A549 (cell line): ENCODE data around the gene PBX3. TPM values are rescaled to one million over a fixed set of nuclear protein-coding genes. Genes with fewer than 3 reads are reported as not detected.

Experiments
- ATAC-seq, 2 experiments: fragments of 200-7000 bp in 1 of 2; fragments of >200 bp in 1 of 2; cut with Nextera tagmentation in 1 of 2; cut with Tn5 transposase in 1 of 2; 3 replicates each; pipeline versions ENCODE4 v1.8.0 to v1.9.1; 2018 to 2020; ENCODE audit warnings: mild to moderate bottlenecking in 1 of 2, moderate library complexity in 1 of 2
- CTCF ChIA-PET: fragments of 300-600 bp; sonication (Branson Sonifier 250); formaldehyde crosslinking; extraction: SDS; loops from one replicate; lab custom pipeline; 2021; ENCODE audit warnings: antibody characterized with exemption, inconsistent platforms; lab: Yijun Ruan, JAX
- POLR2A ChIA-PET: fragments of 350-600 bp; formaldehyde crosslinking; extraction: SDS; loops from one replicate; lab custom pipeline; 2021; ENCODE audit warnings: antibody characterized with exemption, inconsistent platforms; lab: Yijun Ruan, JAX
- DNase-seq, 2 experiments: peaks; one replicate each; pipeline versions ENCODE4 v3.0.0 to v3.0.0-alpha.2; 2011 to 2016; ENCODE audit warnings: low read depth in 1 of 2, low spot score in 1 of 2
- FAIRE-seq: peaks from 2 replicates; lab custom pipeline; 2011; peaks lifted over from hg19 to GRCh38; lab: Jason Lieb, UNC
- H3K27ac ChIP-seq, 2 experiments: fragments of >200 bp; sonication (Bioruptor Twin); formaldehyde crosslinking; 3 replicates each; pipeline ENCODE4 v1.5.1; 2016 to 2017
- H3K4me1 ChIP-seq: fragments of >200 bp; sonication (Bioruptor Twin); formaldehyde crosslinking; 3 replicates; pipeline ENCODE4 v1.6.1; 2016
- H3K4me2 ChIP-seq: fragments of >200 bp; sonication (Bioruptor Twin); formaldehyde crosslinking; 3 replicates; pipeline ENCODE4 v1.6.1; 2016
- H3K4me3 ChIP-seq: fragments of >200 bp; sonication (Bioruptor Twin); formaldehyde crosslinking; 3 replicates; pipeline ENCODE4 v1.5.1; 2016
- H3K9me3 ChIP-seq: fragments of >200 bp; sonication (Bioruptor Twin); formaldehyde crosslinking; 3 replicates; pipeline ENCODE4 v1.6.1; 2016
- CBX2 ChIP-seq: fragments of 200-600 bp; sonication (generic); IDR thresholded peaks from 2 replicates; pipeline ENCODE4 v1.6.1; 2016; ENCODE audit warnings: low read depth, mild to moderate bottlenecking, borderline replicate concordance
- CBX8 ChIP-seq: fragments of 200-600 bp; sonication (generic); IDR thresholded peaks from 2 replicates; pipeline ENCODE4 v1.6.1; 2016
- CEBPB ChIP-seq, 2 experiments: fragments of >200 bp in 1 of 2; sonication (Bioruptor Twin) in 1 of 2; formaldehyde crosslinking in 1 of 2; IDR thresholded peaks; 2 replicates each; pipeline ENCODE4 v1.6.1; 2012 to 2016
- CHD4 ChIP-seq: fragments of 200-600 bp; sonication (generic); IDR thresholded peaks from 2 replicates; pipeline ENCODE4 v1.6.1; 2016; ENCODE audit warnings: antibody characterized with exemption, mild to moderate bottlenecking, borderline replicate concordance
- EP300 ChIP-seq, 2 experiments: fragments of >200 bp; sonication (Bioruptor Twin); formaldehyde crosslinking; IDR thresholded peaks; 2 replicates in 1 of 2; 3 replicates in 1 of 2; pipeline ENCODE4 v1.6.1; 2016 to 2017
- FOXS1 ChIP-seq: fragments of 250-450 bp; sonication (Bioruptor Pico); IDR thresholded peaks from 2 replicates; pipeline ENCODE4 v1.5.0; 2020; ENCODE audit warnings: mild to moderate bottlenecking, moderate library complexity
- HEYL ChIP-seq: fragments of 250-450 bp; sonication (Bioruptor Pico); IDR thresholded peaks from 2 replicates; pipeline ENCODE4 v1.8.0; 2021; ENCODE audit warnings: mild to moderate bottlenecking, moderate library complexity
- HOXB13 ChIP-seq: fragments of 250-450 bp; sonication (Bioruptor Pico); IDR thresholded peaks from 2 replicates; pipeline ENCODE4 v1.5.0; 2020; ENCODE audit warnings: low read depth, mild to moderate bottlenecking, moderate library complexity
- MAZ ChIP-seq: fragments of 150-350 bp; IDR thresholded peaks from 2 replicates; pipeline ENCODE4 v1.6.1; 2014; ENCODE audit warnings: antibody characterized with exemption, low read depth, low read length, borderline replicate concordance
- MYC ChIP-seq: IDR thresholded peaks from 2 replicates; pipeline ENCODE4 v1.6.1; 2012; ENCODE audit warnings: mild to moderate bottlenecking, inconsistent platforms, low read length, improper control_type of control experiment, borderline replicate concordance
- NPAS2 ChIP-seq: fragments of 250-450 bp; sonication (Bioruptor Pico); IDR thresholded peaks from 2 replicates; pipeline ENCODE4 v1.8.0; 2022; ENCODE audit warnings: mild to moderate bottlenecking, moderate library complexity, borderline replicate concordance
- PHF8 ChIP-seq: fragments of 200-600 bp; sonication (generic); IDR thresholded peaks from 2 replicates; pipeline ENCODE4 v1.6.1; 2016; ENCODE audit warnings: low read depth, mild to moderate bottlenecking, antibody characterized with exemption, moderate library complexity, borderline replicate concordance
- POLR2A ChIP-seq: IDR thresholded peaks from 2 replicates; pipeline ENCODE4 v1.6.1; 2012; ENCODE audit warnings: mild to moderate bottlenecking, low read length
- POLR2AphosphoS2 ChIP-seq: conservative IDR thresholded peaks from 2 replicates; pipeline ENCODE4 v1.6.1; 2012; ENCODE audit warnings: low read length, improper control_type of control experiment, inconsistent platforms
- RNF2 ChIP-seq: fragments of 200-600 bp; sonication (generic); IDR thresholded peaks from 2 replicates; pipeline ENCODE4 v1.6.1; 2016; ENCODE audit warnings: low read depth, mild to moderate bottlenecking, antibody characterized with exemption, moderate library complexity, borderline replicate concordance
- SREBF2 ChIP-seq: fragments of 450-650 bp; IDR thresholded peaks from 2 replicates; pipeline ENCODE4 v1.6.1; 2014; ENCODE audit warnings: mild to moderate bottlenecking, moderate library complexity
- ZFP36 ChIP-seq: fragments of 450-650 bp; IDR thresholded peaks from 2 replicates; pipeline ENCODE4 v1.6.1; 2014; ENCODE audit warnings: borderline replicate concordance; ENCODE audit not compliant: partially characterized antibody
- ZSCAN20 ChIP-seq: fragments of 250-450 bp; sonication (Bioruptor Pico); IDR thresholded peaks from 2 replicates; pipeline ENCODE4 v1.8.0; 2022; ENCODE audit warnings: mild to moderate bottlenecking, moderate library complexity
- WGBS: methylation state at CpG from one replicate; pipeline ENCODE4 v1.1.6; 2017; ENCODE audit errors: missing lambda C conversion rate; 5-methylcytosine and 5-hydroxymethylcytosine counted together
- polyA plus RNA-seq, 4 experiments: library from polyadenylated mRNA; depleted of rRNA in 3 of 4; stranded (reverse); fragments of >200 nt; fragmentation: RNase III in 1 of 4; extraction: RNeasy Plus Mini Kit Qiagen cat#74134 plus additional on column Dnase treatment in 1 of 4; gene quantifications; 2 replicates in 3 of 4; 3 replicates in 1 of 4; pipeline ENCODE4 v1.2.3, GENCODE V29; 2011 to 2017
- TF ChIP-seq, protein P1 (sequence below): fragments of 200-600 bp; sonication (generic); IDR thresholded peaks from 2 replicates; pipeline ENCODE4 v1.6.1; 2016; ENCODE audit warnings: antibody characterized with exemption, mild to moderate bottlenecking, moderate library complexity
- TF ChIP-seq, protein P2 (sequence below): fragments of >200 bp; sonication (Bioruptor Twin); formaldehyde crosslinking; IDR thresholded peaks from 3 replicates; pipeline ENCODE4 v1.5.1; 2016
- TF ChIP-seq, protein P3 (sequence below): fragments of 250-450 bp; sonication (Bioruptor Pico); IDR thresholded peaks from 2 replicates; pipeline ENCODE4 v1.5.0; 2020; ENCODE audit warnings: low read depth, mild to moderate bottlenecking, moderate library complexity
- TF ChIP-seq, protein P4 (sequence below): IDR thresholded peaks from 2 replicates; pipeline ENCODE4 v1.6.1; 2012

PBX3 gene
- polyA plus RNA-seq, 2 of the 4 experiments (the other 2 are of a cell fraction), result 10.7 to 23.5 TPM

DNA sequence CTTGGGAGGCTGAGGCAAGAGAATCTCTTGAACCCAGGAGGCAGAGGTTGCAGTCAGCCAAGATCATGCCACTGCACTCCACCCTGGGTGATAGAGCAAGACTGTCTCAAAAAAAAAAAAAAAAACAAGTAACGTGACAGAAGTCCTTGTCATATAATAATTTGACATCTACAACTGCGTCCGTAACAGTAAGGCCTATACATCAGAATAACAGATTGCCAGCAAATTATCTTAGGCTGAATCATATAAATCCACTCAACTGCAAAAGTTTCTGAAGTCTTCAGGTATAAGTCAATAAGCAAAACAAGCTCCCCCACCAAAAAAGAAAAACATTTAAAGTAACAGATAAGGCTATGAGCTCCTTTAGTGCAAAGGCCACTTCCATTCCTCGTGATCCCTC lies 43.5 kb upstream of the PBX3 start:
- CTCF ChIA-PET, result interaction anchor here (0.6 to 1.0 kb wide), 2 partner anchors 22 to 850 kb away, joined by 3 to 4 read pairs; no protein-coding TSS in a partner anchor

DNA sequence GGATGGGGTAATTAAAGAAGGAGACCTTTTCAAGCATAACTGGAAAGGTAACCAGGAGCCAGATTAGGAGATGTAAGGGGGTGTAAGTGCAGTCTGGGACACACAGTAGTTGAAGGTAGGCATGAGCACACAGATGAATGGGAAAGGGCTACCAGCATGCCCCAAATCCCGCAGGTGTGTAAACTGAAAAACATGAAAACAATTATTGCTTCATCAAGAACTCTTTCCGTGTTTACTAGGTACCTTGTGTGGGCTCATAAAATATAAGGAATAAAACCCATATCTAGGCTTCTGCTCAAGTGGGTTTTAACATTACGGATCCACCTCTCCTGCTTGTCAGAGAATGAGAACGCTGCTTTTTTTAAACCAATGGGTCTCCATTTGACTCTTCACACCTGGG lies 41.3 kb upstream of the PBX3 start:
- H3K4me1 ChIP-seq, result peaks cover 17% of the 10 kb centered on the region
- peak overlapping the region; percentile 92 to 93; a peak in 5 of 6 replicates for H3K27ac ChIP-seq
- TF ChIP-seq CEBPB (IDR thresholded peaks at IDR 0.05), result 0 out of 4 replicates have a peak, but pooled peaks of 1 of the 2 experiments have one; percentile 8
- TF ChIP-seq, protein P1, sequence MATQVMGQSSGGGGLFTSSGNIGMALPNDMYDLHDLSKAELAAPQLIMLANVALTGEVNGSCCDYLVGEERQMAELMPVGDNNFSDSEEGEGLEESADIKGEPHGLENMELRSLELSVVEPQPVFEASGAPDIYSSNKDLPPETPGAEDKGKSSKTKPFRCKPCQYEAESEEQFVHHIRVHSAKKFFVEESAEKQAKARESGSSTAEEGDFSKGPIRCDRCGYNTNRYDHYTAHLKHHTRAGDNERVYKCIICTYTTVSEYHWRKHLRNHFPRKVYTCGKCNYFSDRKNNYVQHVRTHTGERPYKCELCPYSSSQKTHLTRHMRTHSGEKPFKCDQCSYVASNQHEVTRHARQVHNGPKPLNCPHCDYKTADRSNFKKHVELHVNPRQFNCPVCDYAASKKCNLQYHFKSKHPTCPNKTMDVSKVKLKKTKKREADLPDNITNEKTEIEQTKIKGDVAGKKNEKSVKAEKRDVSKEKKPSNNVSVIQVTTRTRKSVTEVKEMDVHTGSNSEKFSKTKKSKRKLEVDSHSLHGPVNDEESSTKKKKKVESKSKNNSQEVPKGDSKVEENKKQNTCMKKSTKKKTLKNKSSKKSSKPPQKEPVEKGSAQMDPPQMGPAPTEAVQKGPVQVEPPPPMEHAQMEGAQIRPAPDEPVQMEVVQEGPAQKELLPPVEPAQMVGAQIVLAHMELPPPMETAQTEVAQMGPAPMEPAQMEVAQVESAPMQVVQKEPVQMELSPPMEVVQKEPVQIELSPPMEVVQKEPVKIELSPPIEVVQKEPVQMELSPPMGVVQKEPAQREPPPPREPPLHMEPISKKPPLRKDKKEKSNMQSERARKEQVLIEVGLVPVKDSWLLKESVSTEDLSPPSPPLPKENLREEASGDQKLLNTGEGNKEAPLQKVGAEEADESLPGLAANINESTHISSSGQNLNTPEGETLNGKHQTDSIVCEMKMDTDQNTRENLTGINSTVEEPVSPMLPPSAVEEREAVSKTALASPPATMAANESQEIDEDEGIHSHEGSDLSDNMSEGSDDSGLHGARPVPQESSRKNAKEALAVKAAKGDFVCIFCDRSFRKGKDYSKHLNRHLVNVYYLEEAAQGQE, result no peak
- WGBS, result 63% methylated on average over 4 of the region's 4 CpGs
- FAIRE-seq (no peak), ATAC-seq (no peak), DNase-seq (no peak)
- no peaks in the 10 kb centered on the region for H3K9me3 ChIP-seq
- peak overlapping the region; percentile 97 for H3K4me2 ChIP-seq
- ChIA-PET CTCF (interaction anchor here (1.1 kb wide), 1 partner anchor 33 kb away, joined by 3 read pairs; no protein-coding TSS in a partner anchor), POLR2A (interaction anchor here (1.7 kb wide), 1 partner anchor 13 kb away, joined by 13 read pairs; no protein-coding TSS in a partner anchor)
- H3K4me3 ChIP-seq, result peak overlapping the region; percentile 79

More for the DNA sequence above, 43.5 kb upstream of the PBX3 start:
- Histone ChIP-seq H3K4me1 (peaks cover 17% of the 10 kb centered on the region), H3K4me3 (no peak overlapping the region), H3K9me3 (no peaks in the 10 kb centered on the region), H3K4me2 (no peak overlapping the region), H3K27ac (no peak overlapping the region)
- ATAC-seq (no peak), DNase-seq (no peak), FAIRE-seq (no peak)
- POLR2A ChIA-PET, result interaction anchor here (0.7 kb wide), 1 partner anchor 113 kb away, joined by 5 read pairs; no protein-coding TSS in a partner anchor
- TF ChIP-seq, protein P2, sequence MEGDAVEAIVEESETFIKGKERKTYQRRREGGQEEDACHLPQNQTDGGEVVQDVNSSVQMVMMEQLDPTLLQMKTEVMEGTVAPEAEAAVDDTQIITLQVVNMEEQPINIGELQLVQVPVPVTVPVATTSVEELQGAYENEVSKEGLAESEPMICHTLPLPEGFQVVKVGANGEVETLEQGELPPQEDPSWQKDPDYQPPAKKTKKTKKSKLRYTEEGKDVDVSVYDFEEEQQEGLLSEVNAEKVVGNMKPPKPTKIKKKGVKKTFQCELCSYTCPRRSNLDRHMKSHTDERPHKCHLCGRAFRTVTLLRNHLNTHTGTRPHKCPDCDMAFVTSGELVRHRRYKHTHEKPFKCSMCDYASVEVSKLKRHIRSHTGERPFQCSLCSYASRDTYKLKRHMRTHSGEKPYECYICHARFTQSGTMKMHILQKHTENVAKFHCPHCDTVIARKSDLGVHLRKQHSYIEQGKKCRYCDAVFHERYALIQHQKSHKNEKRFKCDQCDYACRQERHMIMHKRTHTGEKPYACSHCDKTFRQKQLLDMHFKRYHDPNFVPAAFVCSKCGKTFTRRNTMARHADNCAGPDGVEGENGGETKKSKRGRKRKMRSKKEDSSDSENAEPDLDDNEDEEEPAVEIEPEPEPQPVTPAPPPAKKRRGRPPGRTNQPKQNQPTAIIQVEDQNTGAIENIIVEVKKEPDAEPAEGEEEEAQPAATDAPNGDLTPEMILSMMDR, result no peak
- TF ChIP-seq HEYL (CRISPR knock-in tag), result no peak
- TF ChIP-seq, protein P3, sequence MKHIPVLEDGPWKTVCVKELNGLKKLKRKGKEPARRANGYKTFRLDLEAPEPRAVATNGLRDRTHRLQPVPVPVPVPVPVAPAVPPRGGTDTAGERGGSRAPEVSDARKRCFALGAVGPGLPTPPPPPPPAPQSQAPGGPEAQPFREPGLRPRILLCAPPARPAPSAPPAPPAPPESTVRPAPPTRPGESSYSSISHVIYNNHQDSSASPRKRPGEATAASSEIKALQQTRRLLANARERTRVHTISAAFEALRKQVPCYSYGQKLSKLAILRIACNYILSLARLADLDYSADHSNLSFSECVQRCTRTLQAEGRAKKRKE (CRISPR knock-in tag), result no peak
- no peak for TF ChIP-seq EP300 (IDR thresholded peaks at IDR 0.05)
- no peak for TF ChIP-seq SREBF2
- no peak for TF ChIP-seq ZFP36
- TF ChIP-seq ZSCAN20, result no peak
- TF ChIP-seq PHF8, result no peak
- no peak for TF ChIP-seq MAZ
- no peak for TF ChIP-seq NPAS2 (CRISPR knock-in tag)
- no peak for TF ChIP-seq CBX8
- no peak for TF ChIP-seq RNF2
- no peak for TF ChIP-seq CHD4
- TF ChIP-seq CBX2, result no peak
- no peak for TF ChIP-seq POLR2A
- no peak for TF ChIP-seq FOXS1 (CRISPR knock-in tag)
- no peak for TF ChIP-seq MYC
- TF ChIP-seq, protein P4, sequence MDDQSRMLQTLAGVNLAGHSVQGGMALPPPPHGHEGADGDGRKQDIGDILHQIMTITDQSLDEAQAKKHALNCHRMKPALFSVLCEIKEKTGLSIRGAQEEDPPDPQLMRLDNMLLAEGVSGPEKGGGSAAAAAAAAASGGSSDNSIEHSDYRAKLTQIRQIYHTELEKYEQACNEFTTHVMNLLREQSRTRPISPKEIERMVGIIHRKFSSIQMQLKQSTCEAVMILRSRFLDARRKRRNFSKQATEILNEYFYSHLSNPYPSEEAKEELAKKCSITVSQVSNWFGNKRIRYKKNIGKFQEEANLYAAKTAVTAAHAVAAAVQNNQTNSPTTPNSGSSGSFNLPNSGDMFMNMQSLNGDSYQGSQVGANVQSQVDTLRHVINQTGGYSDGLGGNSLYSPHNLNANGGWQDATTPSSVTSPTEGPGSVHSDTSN, result no peak
- no peak for TF ChIP-seq POLR2AphosphoS2
- no peak for TF ChIP-seq HOXB13 (CRISPR knock-in tag)
- 91% methylated on average over 4 of the region's 4 CpGs for WGBS
